CD1c-positive myeloid dendritic cell (primary cell): ENCODE results near the gene SLC17A2.

Experiments
- DNase-seq: peaks from one replicate; pipeline ENCODE4 v3.0.0-alpha.2; 2016; ENCODE audit errors: extremely low spot score

SLC17A2 gene

GRCh38 chr6:25930532-25931410 lies at the start of gene SLC17A2:
Gene SLC17A2, minus strand, starts transcription at chr6:25930691. Its CDS starts 4,895 bp downstream, at chr6:25925796.
- DNase-seq: no peak

GRCh38 chr6:25975923-25976560 lies 45.6 kb upstream of the SLC17A2 start:
- no peak for DNase-seq

- DNase-seq: no peak
These were observed 43.5 kb upstream of the SLC17A2 start for GRCh38 chr6:25973923-25974555.

- no peak for DNase-seq
These were observed 42.4 kb upstream of the SLC17A2 start for GRCh38 chr6:25972902-25973301.

GRCh38 chr6:25972128-25972527 lies 41.6 kb upstream of the SLC17A2 start:
- DNase-seq: no peak

- peak; percentile 74 for DNase-seq
These were observed 40.8 kb upstream of the SLC17A2 start for GRCh38 chr6:25971187-25971821.

- no peak for DNase-seq
These were observed 38.3 kb upstream of the SLC17A2 start for GRCh38 chr6:25968769-25969168.

- DNase-seq: no peak
These were observed 36.2 kb upstream of the SLC17A2 start for GRCh38 chr6:25966711-25967110.

- no peak for DNase-seq
These were observed 34.6 kb upstream of the SLC17A2 start for GRCh38 chr6:25965058-25965457.

- DNase-seq: peak; percentile 41
These were observed 33.1 kb upstream of the SLC17A2 start for GRCh38 chr6:25963426-25964123.

GRCh38 chr6:25962149-25963127 lies 31.9 kb upstream of the SLC17A2 start, which contains the start of gene TRIM38:
Gene TRIM38, plus strand, starts transcription at chr6:25962802. Its CDS starts 3,721 bp downstream, at chr6:25966523.
- peak; percentile 97 for DNase-seq

GRCh38 chr6:25961619-25962148 lies 31.2 kb upstream of the SLC17A2 start:
- no peak for DNase-seq

- no peak for DNase-seq
These were observed 30.2 kb upstream of the SLC17A2 start for GRCh38 chr6:25960734-25961133.

GRCh38 chr6:25959890-25960536 lies 29.5 kb upstream of the SLC17A2 start:
- DNase-seq: no peak

- no peak for DNase-seq
These were observed 28.2 kb upstream of the SLC17A2 start for GRCh38 chr6:25958700-25959162.

- no peak for DNase-seq
These were observed 25.7 kb upstream of the SLC17A2 start for GRCh38 chr6:25956226-25956625.

- no peak for DNase-seq
These were observed 24.3 kb upstream of the SLC17A2 start for GRCh38 chr6:25954756-25955155.

GRCh38 chr6:25953733-25954132 lies 23.2 kb upstream of the SLC17A2 start:
- no peak for DNase-seq

GRCh38 chr6:25952535-25952934 lies 22.0 kb upstream of the SLC17A2 start:
- DNase-seq: no peak
